Measurements from ENCODE around the gene IGFBP2. TPM values are rescaled to one million over a fixed set of nuclear protein-coding genes. Genes with fewer than 3 reads are reported as not detected.

IGFBP2 gene
- polyA plus RNA-seq, 1 of the 3 experiments (the other 2 are of a cell fraction) = 695 TPM

GRCh38 chr2:216589791-216590190 lies 43.4 kb upstream of the IGFBP2 start:
- ChIA-PET POLR2A (no interaction called here), CTCF (interaction anchor here (1.0 to 1.6 kb wide), 4 partner anchors 14 to 72 kb away, joined by 3 read pairs; no protein-coding TSS in a partner anchor)
- H3K27ac ChIP-seq (ENCODE audit: low read depth in 2 of 2, low read length in 1 of 2) = no peak overlapping the region; a peak in 1 of 4 replicates
- no peak overlapping the region for H3K4me2 ChIP-seq
- no peaks in the 10 kb centered on the region for H3K79me2 ChIP-seq (ENCODE audit: insufficient read depth)
- H3K4me1 ChIP-seq (ENCODE audit: control insufficient read depth in 1 of 2, insufficient read depth in 2 of 2, low read depth in 1 of 2, low read length in 1 of 2) = peaks cover 12 to 16% of the 10 kb centered on the region in 2 experiments; a peak in 3 of 4 replicates
- H3K36me3 ChIP-seq (replicated peaks in 1 of 2; ENCODE audit: control insufficient read depth in 1 of 2, insufficient read depth in 2 of 2, low read length in 1 of 2) = no peaks in the 10 kb centered on the region
- no peak overlapping the region for H2AFZ ChIP-seq (ENCODE audit: low read depth)
- H3K9ac ChIP-seq = no peak overlapping the region
- H3K27me3 ChIP-seq (ENCODE audit: insufficient read depth) = no peaks in the 10 kb centered on the region
- DNase-seq = no peak
- no peaks in the 10 kb centered on the region for H3K9me3 ChIP-seq
- H4K20me1 ChIP-seq (ENCODE audit: insufficient read depth) = no peaks in the 10 kb centered on the region
- no peaks in the 10 kb centered on the region for H3K9me2 ChIP-seq
- TF ChIP-seq RFX5 (IDR thresholded peaks at IDR 0.05; ENCODE audit: low read length) (no peak), FOXJ3 (CRISPR knock-in tag; IDR thresholded peaks at IDR 0.05) (no peak), RAD21 (IDR thresholded peaks at IDR 0.05; ENCODE audit: low read length) (no peak), CTCF (IDR thresholded peaks at IDR 0.05) (no peak), NFIC (IDR thresholded peaks at IDR 0.05; ENCODE audit: borderline replicate concordance) (no peak), RCOR1 (IDR thresholded peaks at IDR 0.05; ENCODE audit: low read length) (no peak), EZH2phosphoT487 (IDR thresholded peaks at IDR 0.05; ENCODE audit: borderline replicate concordance, low read depth) (no peak), MEF2A (IDR thresholded peaks at IDR 0.05; ENCODE audit: borderline replicate concordance, low read depth) (no peak), POLR2AphosphoS5 (IDR thresholded peaks at IDR 0.05; ENCODE audit: low read depth, low read length) (no peak), SMC3 (IDR thresholded peaks at IDR 0.05; ENCODE audit: low read depth, low read length) (no peak)
- TF ChIP-seq, protein P1, sequence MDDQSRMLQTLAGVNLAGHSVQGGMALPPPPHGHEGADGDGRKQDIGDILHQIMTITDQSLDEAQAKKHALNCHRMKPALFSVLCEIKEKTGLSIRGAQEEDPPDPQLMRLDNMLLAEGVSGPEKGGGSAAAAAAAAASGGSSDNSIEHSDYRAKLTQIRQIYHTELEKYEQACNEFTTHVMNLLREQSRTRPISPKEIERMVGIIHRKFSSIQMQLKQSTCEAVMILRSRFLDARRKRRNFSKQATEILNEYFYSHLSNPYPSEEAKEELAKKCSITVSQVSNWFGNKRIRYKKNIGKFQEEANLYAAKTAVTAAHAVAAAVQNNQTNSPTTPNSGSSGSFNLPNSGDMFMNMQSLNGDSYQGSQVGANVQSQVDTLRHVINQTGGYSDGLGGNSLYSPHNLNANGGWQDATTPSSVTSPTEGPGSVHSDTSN (IDR thresholded peaks at IDR 0.05) = no peak
- TF ChIP-seq, protein P2, sequence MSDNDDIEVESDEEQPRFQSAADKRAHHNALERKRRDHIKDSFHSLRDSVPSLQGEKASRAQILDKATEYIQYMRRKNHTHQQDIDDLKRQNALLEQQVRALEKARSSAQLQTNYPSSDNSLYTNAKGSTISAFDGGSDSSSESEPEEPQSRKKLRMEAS (IDR thresholded peaks at IDR 0.05; ENCODE audit: low read depth) = no peak
- TF ChIP-seq, protein P3, sequence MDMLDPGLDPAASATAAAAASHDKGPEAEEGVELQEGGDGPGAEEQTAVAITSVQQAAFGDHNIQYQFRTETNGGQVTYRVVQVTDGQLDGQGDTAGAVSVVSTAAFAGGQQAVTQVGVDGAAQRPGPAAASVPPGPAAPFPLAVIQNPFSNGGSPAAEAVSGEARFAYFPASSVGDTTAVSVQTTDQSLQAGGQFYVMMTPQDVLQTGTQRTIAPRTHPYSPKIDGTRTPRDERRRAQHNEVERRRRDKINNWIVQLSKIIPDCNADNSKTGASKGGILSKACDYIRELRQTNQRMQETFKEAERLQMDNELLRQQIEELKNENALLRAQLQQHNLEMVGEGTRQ (IDR thresholded peaks at IDR 0.05; ENCODE audit: borderline replicate concordance, low read depth, low read length) = no peak
- no peak overlapping the region for H3K4me3 ChIP-seq (ENCODE audit: low read depth in 2 of 2, low read length in 1 of 2)
- 88% methylated on average over 1 of the region's 1 CpG for WGBS (ENCODE audit: low lambda C conversion rate)
- no peaks in the 10 kb centered on the region for H3F3A ChIP-seq (replicated peaks; ENCODE audit: insufficient read depth)

GRCh38 chr2:216590780-216591179 lies 42.4 kb upstream of the IGFBP2 start:
- ChIA-PET POLR2A (interaction anchor here (1.2 kb wide), 1 partner anchor 36 kb away, joined by 3 read pairs; no protein-coding TSS in a partner anchor), CTCF (interaction anchor here (1.0 to 3.0 kb wide), 5 partner anchors 15 to 76 kb away, joined by 3 to 11 read pairs (median 3); no protein-coding TSS in a partner anchor)
- Histone ChIP-seq H3K79me2 (ENCODE audit: insufficient read depth) (no peaks in the 10 kb centered on the region), H2AFZ (ENCODE audit: low read depth) (no peak overlapping the region), H3K9me2 (no peaks in the 10 kb centered on the region), H3K4me1 (ENCODE audit: control insufficient read depth in 1 of 2, insufficient read depth in 2 of 2, low read depth in 1 of 2, low read length in 1 of 2) (peaks cover 14 to 21% of the 10 kb centered on the region in 2 experiments), H3K27ac (ENCODE audit: low read depth in 2 of 2, low read length in 1 of 2) (no peak overlapping the region), H3F3A (replicated peaks; ENCODE audit: insufficient read depth) (no peaks in the 10 kb centered on the region), H4K20me1 (ENCODE audit: insufficient read depth) (no peaks in the 10 kb centered on the region), H3K9me3 (no peaks in the 10 kb centered on the region), H3K4me3 (ENCODE audit: low read depth in 2 of 2, low read length in 1 of 2) (no peak overlapping the region), H3K9ac (no peak overlapping the region), H3K27me3 (ENCODE audit: insufficient read depth) (no peaks in the 10 kb centered on the region), H3K36me3 (replicated peaks in 1 of 2; ENCODE audit: control insufficient read depth in 1 of 2, insufficient read depth in 2 of 2, low read length in 1 of 2) (no peaks in the 10 kb centered on the region), H3K4me2 (no peak overlapping the region)
- peak; percentile 30 for DNase-seq
- TF ChIP-seq RAD21 (IDR thresholded peaks at IDR 0.05; ENCODE audit: low read length) (0 out of 2 replicates have a peak, but pooled peaks have one; percentile 7), EP300 (IDR thresholded peaks at IDR 0.05; ENCODE audit: borderline replicate concordance in 1 of 2, low read depth in 1 of 2, low read length in 1 of 2) (no peak)
- 82% methylated on average over 8 of the region's 9 CpGs for WGBS (ENCODE audit: low lambda C conversion rate)
